H9 (cell line): ENCODE results near the gene MDH1. TPM values are rescaled to one million over a fixed set of nuclear protein-coding genes. Genes with fewer than 3 reads are reported as not detected.

Experiments
- DNase-seq: peaks from one replicate; pipeline ENCODE4 v3.0.0-alpha.2; 2017
- H2AFZ ChIP-seq: one replicate; pipeline ENCODE4 v1.6.1; 2013; ENCODE audit warnings: mild to moderate bottlenecking, low read length, control low read depth, moderate library complexity
- H2AK5ac ChIP-seq: 2 replicates; pipeline ENCODE4 v1.6.1; 2013; ENCODE audit warnings: low read length, control low read depth, mixed read lengths; ENCODE audit not compliant: insufficient read length
- H2BK120ac ChIP-seq: one replicate; pipeline ENCODE4 v1.6.1; 2013; ENCODE audit warnings: low read depth, mild to moderate bottlenecking, low read length, control low read depth, inconsistent platforms; ENCODE audit not compliant: poor library complexity, severe bottlenecking
- H2BK12ac ChIP-seq: 2 replicates; pipeline ENCODE4 v1.6.1; 2013; ENCODE audit warnings: low read length, control low read depth, mixed read lengths, low read depth; ENCODE audit not compliant: insufficient read length
- H2BK15ac ChIP-seq: 2 replicates; pipeline ENCODE4 v1.6.1; 2013; ENCODE audit warnings: low read depth, low read length, control low read depth
- H2BK20ac ChIP-seq: one replicate; pipeline ENCODE4 v1.6.1; 2013; ENCODE audit warnings: low read depth, mild to moderate bottlenecking, low read length, control low read depth, inconsistent platforms; ENCODE audit not compliant: poor library complexity, severe bottlenecking
- H2BK5ac ChIP-seq: 2 replicates; pipeline ENCODE4 v1.6.1; 2013; ENCODE audit warnings: low read length, control low read depth, mixed read lengths; ENCODE audit not compliant: insufficient read length
- H3K14ac ChIP-seq: 2 replicates; pipeline ENCODE4 v1.6.1; 2013; ENCODE audit warnings: low read length, control low read depth; ENCODE audit not compliant: insufficient read depth
- H3K18ac ChIP-seq: 2 replicates; pipeline ENCODE4 v1.6.1; 2013; ENCODE audit warnings: low read depth, mild to moderate bottlenecking, mixed read lengths, low read length, control low read depth; ENCODE audit not compliant: insufficient read length
- H3K23ac ChIP-seq: 2 replicates; pipeline ENCODE4 v1.6.1; 2013; ENCODE audit warnings: low read length, control low read depth, mixed read lengths, low read depth; ENCODE audit not compliant: insufficient read length
- H3K23me2 ChIP-seq: 2 replicates; pipeline ENCODE4 v1.6.1; 2013; ENCODE audit warnings: low read depth, mild to moderate bottlenecking, mixed read lengths, low read length, control low read depth; ENCODE audit not compliant: insufficient read length, poor library complexity, severe bottlenecking
- H3K27ac ChIP-seq: 2 replicates; pipeline ENCODE4 v1.5.1; 2013; ENCODE audit warnings: low read length, control low read depth, mixed read lengths, low read depth; ENCODE audit not compliant: insufficient read length
- H3K27me3 ChIP-seq: 2 replicates; pipeline ENCODE4 v1.6.1; 2013; ENCODE audit warnings: low read length, control low read depth, inconsistent platforms; ENCODE audit not compliant: insufficient read depth
- H3K4ac ChIP-seq: 2 replicates; pipeline ENCODE4 v1.6.1; 2013; ENCODE audit warnings: low read depth, mild to moderate bottlenecking, control low read depth, inconsistent platforms, low read length, moderate library complexity
- H3K4me1 ChIP-seq: 2 replicates; pipeline ENCODE4 v1.6.1; 2013; ENCODE audit warnings: low read length, control low read depth, inconsistent platforms; ENCODE audit not compliant: insufficient read depth
- H3K4me2 ChIP-seq: 2 replicates; pipeline ENCODE4 v1.6.1; 2013; ENCODE audit warnings: low read length, control low read depth, mixed read lengths; ENCODE audit not compliant: insufficient read length, insufficient read depth
- H3K56ac ChIP-seq: 2 replicates; pipeline ENCODE4 v1.6.1; 2013; ENCODE audit warnings: low read depth, mild to moderate bottlenecking, mixed read lengths, low read length, control low read depth; ENCODE audit not compliant: insufficient read length
- H3K79me1 ChIP-seq: 2 replicates; pipeline ENCODE4 v1.6.1; 2013; ENCODE audit warnings: low read depth, mild to moderate bottlenecking, moderate library complexity, low read length, control low read depth, inconsistent platforms; ENCODE audit not compliant: insufficient read depth, poor library complexity, severe bottlenecking
- H3K79me2 ChIP-seq: 2 replicates; pipeline ENCODE4 v1.6.1; 2013; ENCODE audit warnings: low read length, control low read depth, inconsistent platforms; ENCODE audit not compliant: insufficient read depth
- H3K9ac ChIP-seq: 2 replicates; pipeline ENCODE4 v1.6.1; 2013; ENCODE audit warnings: low read length, control low read depth, mixed read lengths; ENCODE audit not compliant: insufficient read length; ENCODE audit errors: extremely low read depth
- H3K9me3 ChIP-seq: one replicate; pipeline ENCODE4 v1.6.1; 2013; ENCODE audit warnings: low read depth, low read length, inconsistent platforms; ENCODE audit not compliant: control insufficient read depth
- H3T11ph ChIP-seq: one replicate; pipeline ENCODE4 v1.6.1; 2013; ENCODE audit warnings: mild to moderate bottlenecking, low read length, control low read depth, inconsistent platforms
- H4K20me1 ChIP-seq: one replicate; pipeline ENCODE4 v1.6.1; 2013; ENCODE audit not compliant: control insufficient read depth, insufficient read length, insufficient read depth
- H4K5ac ChIP-seq: 2 replicates; pipeline ENCODE4 v1.6.1; 2013; ENCODE audit warnings: low read depth, mild to moderate bottlenecking, mixed read lengths, low read length, control low read depth; ENCODE audit not compliant: insufficient read length
- H4K8ac ChIP-seq: replicated peaks from 2 replicates; pipeline ENCODE4 v1.6.1; 2013; ENCODE audit warnings: low read length, control low read depth, mixed read lengths, low read depth; ENCODE audit not compliant: insufficient read length
- H4K91ac ChIP-seq: 2 replicates; pipeline ENCODE4 v1.6.1; 2013; ENCODE audit warnings: low read depth, mild to moderate bottlenecking, moderate library complexity, mixed read lengths, low read length, control low read depth; ENCODE audit not compliant: insufficient read length
- H3K27ac Mint-ChIP-seq, 3 experiments: 2 replicates in 2 of 3; 3 replicates in 1 of 3; pipeline ENCODE4 v1.8.0; 2020 to 2021; ENCODE audit warnings: mixed read lengths in 3 of 3, mild to moderate bottlenecking in 1 of 3, moderate library complexity in 1 of 3
- H3K27me3 Mint-ChIP-seq: 2 replicates; pipeline ENCODE4 v1.8.0; 2021; ENCODE audit warnings: low read depth, mild to moderate bottlenecking, moderate library complexity, mixed read lengths
- H3K36me3 Mint-ChIP-seq, 3 experiments: 2 replicates in 2 of 3; 3 replicates in 1 of 3; pipeline ENCODE4 v1.8.0; 2020 to 2021; ENCODE audit warnings: low read depth in 3 of 3, mixed read lengths in 3 of 3; ENCODE audit not compliant: insufficient read depth in 1 of 3
- H3K4me1 Mint-ChIP-seq, 2 experiments: 2 replicates each; pipeline ENCODE4 v1.8.0; 2020; ENCODE audit warnings: mixed read lengths in 2 of 2
- H3K4me3 Mint-ChIP-seq, 2 experiments: 2 replicates in 1 of 2; 3 replicates in 1 of 2; pipeline ENCODE4 v1.8.0; 2020 to 2021; ENCODE audit warnings: mild to moderate bottlenecking in 2 of 2, mixed read lengths in 2 of 2, moderate library complexity in 1 of 2
- H3K9me3 Mint-ChIP-seq, 2 experiments: 2 replicates in 1 of 2; 3 replicates in 1 of 2; pipeline ENCODE4 v1.8.0; 2020; ENCODE audit warnings: mild to moderate bottlenecking in 2 of 2, mixed read lengths in 2 of 2, moderate library complexity in 1 of 2
- WGBS: extraction: QIAGEN DNeasy Blood & Tissue Kit; methylation state at CpG from one replicate; pipeline ENCODE4 v1.1.7; 2013; ENCODE audit warnings: missing lambda C conversion rate, low lambda C conversion rate, mixed read lengths; ENCODE audit not compliant: insufficient read length; ENCODE audit errors: extremely low coverage; 5-methylcytosine and 5-hydroxymethylcytosine counted together
- total RNA-seq: library from RNA; stranded (reverse); gene quantifications from 2 replicates; pipeline ENCODE4 v1.2.1, GENCODE V29; 2021
- TF ChIP-seq, protein P1 (sequence below): fragments of 200-600 bp; sonication (generic); conservative IDR thresholded peaks from 3 replicates; pipeline ENCODE4 v1.8.0; 2021; ENCODE audit warnings: antibody characterized with exemption, mild to moderate bottlenecking

MDH1 gene
- total RNA-seq, 1 experiment from 2014 or later, result 324 TPM

DNA sequence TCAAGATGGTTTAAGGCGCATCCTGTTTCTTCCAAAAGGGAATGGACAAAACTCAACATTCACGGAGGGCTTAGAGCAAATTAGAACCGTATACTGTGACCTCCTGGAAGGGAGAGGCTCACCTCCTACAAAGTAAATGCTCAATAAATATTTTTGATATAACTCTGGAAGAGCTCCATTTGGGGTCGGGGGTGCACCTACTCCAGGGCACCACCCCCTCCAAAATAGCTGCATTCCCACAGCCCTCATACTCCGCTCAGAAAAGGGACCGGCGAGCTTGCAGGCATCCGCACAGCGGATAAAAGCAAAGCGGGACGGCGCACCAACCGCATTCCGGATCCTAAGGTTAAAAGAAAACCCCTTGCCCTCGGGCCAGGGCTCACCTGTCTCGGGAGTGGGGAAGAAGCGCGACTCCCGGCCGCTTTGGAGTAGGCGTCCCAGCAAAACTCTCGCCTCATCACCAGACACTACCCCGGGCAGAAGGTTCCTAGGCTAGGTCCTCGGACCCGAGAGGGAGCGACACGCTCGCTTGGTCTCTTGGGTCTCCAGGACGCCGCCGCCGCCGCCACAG, 864 bp upstream of the MDH1 start:
- Histone ChIP-seq H3K4ac (no peak overlapping the region), H3K56ac (no peak overlapping the region), H2BK15ac (no peak overlapping the region), H2BK5ac (no peak overlapping the region), H4K5ac (no peak overlapping the region), H3K14ac (peak overlapping the region; percentile 63), H3K9me3 (no peaks in the 10 kb centered on the region), H3K9ac (peak overlapping the region; percentile 83), H4K91ac (no peak overlapping the region), H3K18ac (peak overlapping the region; percentile 43), H4K8ac (no peak overlapping the region), H3K79me2 (peaks cover 23% of the 10 kb centered on the region; the same call in 1 of the 2 replicates), H3K27ac (no peak overlapping the region), H2BK12ac (no peak overlapping the region), H3K4me1 (peaks cover 5% of the 10 kb centered on the region; the same call in 1 of the 2 replicates), H2BK20ac (no peak overlapping the region), H3K23me2 (peaks cover 19% of the 10 kb centered on the region), H2BK120ac (no peak overlapping the region), H3K79me1 (peaks cover 3% of the 10 kb centered on the region), H4K20me1 (no peaks in the 10 kb centered on the region), H3K27me3 (no peaks in the 10 kb centered on the region), H3T11ph (no peak overlapping the region), H3K23ac (no peak overlapping the region), H2AFZ (no peak overlapping the region), H2AK5ac (no peak overlapping the region), H3K4me2 (peak overlapping the region; percentile 97)
- Mint-ChIP-seq H3K27ac (peak overlapping the region; percentile 97 to 98 (median 98)), H3K36me3 (peaks cover 5 to 18% (median 11%) of the 10 kb centered on the region in 3 experiments; a peak in 6 of 7 replicates), H3K27me3 (no peaks in the 10 kb centered on the region), H3K4me1 (peaks cover 44 to 50% of the 10 kb centered on the region in 2 experiments), H3K4me3 (peak overlapping the region; percentile 99), H3K9me3 (no peaks in the 10 kb centered on the region)
- TF ChIP-seq, protein P1, sequence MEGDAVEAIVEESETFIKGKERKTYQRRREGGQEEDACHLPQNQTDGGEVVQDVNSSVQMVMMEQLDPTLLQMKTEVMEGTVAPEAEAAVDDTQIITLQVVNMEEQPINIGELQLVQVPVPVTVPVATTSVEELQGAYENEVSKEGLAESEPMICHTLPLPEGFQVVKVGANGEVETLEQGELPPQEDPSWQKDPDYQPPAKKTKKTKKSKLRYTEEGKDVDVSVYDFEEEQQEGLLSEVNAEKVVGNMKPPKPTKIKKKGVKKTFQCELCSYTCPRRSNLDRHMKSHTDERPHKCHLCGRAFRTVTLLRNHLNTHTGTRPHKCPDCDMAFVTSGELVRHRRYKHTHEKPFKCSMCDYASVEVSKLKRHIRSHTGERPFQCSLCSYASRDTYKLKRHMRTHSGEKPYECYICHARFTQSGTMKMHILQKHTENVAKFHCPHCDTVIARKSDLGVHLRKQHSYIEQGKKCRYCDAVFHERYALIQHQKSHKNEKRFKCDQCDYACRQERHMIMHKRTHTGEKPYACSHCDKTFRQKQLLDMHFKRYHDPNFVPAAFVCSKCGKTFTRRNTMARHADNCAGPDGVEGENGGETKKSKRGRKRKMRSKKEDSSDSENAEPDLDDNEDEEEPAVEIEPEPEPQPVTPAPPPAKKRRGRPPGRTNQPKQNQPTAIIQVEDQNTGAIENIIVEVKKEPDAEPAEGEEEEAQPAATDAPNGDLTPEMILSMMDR, result no peak
- WGBS, result no CpG with 5 or more reads among the region's 33 CpGs
- no peak for DNase-seq
